H7 (cell line): ENCODE results near the gene PDGFC. TPM values are rescaled to one million over a fixed set of nuclear protein-coding genes. Genes with fewer than 3 reads are reported as not detected.

ENCODE experiments used
- DNase-seq: peaks from one replicate; pipeline ENCODE4 v3.0.0; 2012
- H3K27me3 ChIP-seq: 2 replicates; pipeline ENCODE4 v1.6.0; 2011; ENCODE audit warnings: mild to moderate bottlenecking, low read length; ENCODE audit not compliant: control insufficient read depth, insufficient read depth
- H3K36me3 ChIP-seq: replicated peaks from 2 replicates; pipeline ENCODE4 v1.5.1; 2011; ENCODE audit warnings: low read length; ENCODE audit not compliant: control insufficient read depth, insufficient read depth
- H3K4me3 ChIP-seq: 2 replicates; pipeline ENCODE4 v1.5.1; 2011; ENCODE audit warnings: low read depth, mild to moderate bottlenecking, control low read depth, low read length, moderate library complexity; ENCODE audit not compliant: insufficient read depth
- total RNA-seq: library from RNA; depleted of rRNA; stranded (reverse); fragments of >200 nt; shearing (Covaris generic); gene quantifications from 2 replicates; pipeline ENCODE4 v1.2.3, GENCODE V29; 2014

PDGFC gene
- total RNA-seq, 1 experiment from 2014 or later: 6.5 TPM

- DNase-seq: no peak
- no peaks in the 10 kb centered on the region for H3K36me3 ChIP-seq
- H3K4me3 ChIP-seq: no peak overlapping the region
- H3K27me3 ChIP-seq: no peaks in the 10 kb centered on the region
Measured at GRCh38 chr4:156795727-156796126, 175.9 kb downstream of the PDGFC start.

GRCh38 chr4:156794863-156795262, 176.7 kb downstream of the PDGFC start:
- Histone ChIP-seq H3K4me3 (no peak overlapping the region), H3K36me3 (no peaks in the 10 kb centered on the region), H3K27me3 (no peaks in the 10 kb centered on the region)
- DNase-seq: no peak

GRCh38 chr4:156792462-156793085, 179.0 kb downstream of the PDGFC start:
- DNase-seq: no peak
- Histone ChIP-seq H3K36me3 (no peaks in the 10 kb centered on the region), H3K27me3 (no peaks in the 10 kb centered on the region), H3K4me3 (no peak overlapping the region)

- no peak for DNase-seq
Measured at GRCh38 chr4:156790866-156791265, 180.7 kb downstream of the PDGFC start.

GRCh38 chr4:156788782-156789181, 182.8 kb downstream of the PDGFC start:
- no peak for DNase-seq
- H3K4me3 ChIP-seq: no peak overlapping the region
- no peaks in the 10 kb centered on the region for H3K27me3 ChIP-seq
- no peaks in the 10 kb centered on the region for H3K36me3 ChIP-seq

More at GRCh38 chr4:156790866-156791265, 180.7 kb downstream of the PDGFC start:
- no peaks in the 10 kb centered on the region for H3K36me3 ChIP-seq
- no peak overlapping the region for H3K4me3 ChIP-seq
- H3K27me3 ChIP-seq: no peaks in the 10 kb centered on the region

GRCh38 chr4:156786713-156787112, 184.9 kb downstream of the PDGFC start:
- DNase-seq: no peak
- Histone ChIP-seq H3K36me3 (no peaks in the 10 kb centered on the region), H3K27me3 (no peaks in the 10 kb centered on the region), H3K4me3 (no peak overlapping the region)

- H3K4me3 ChIP-seq: no peak overlapping the region
- DNase-seq: no peak
- H3K36me3 ChIP-seq: no peaks in the 10 kb centered on the region
- no peaks in the 10 kb centered on the region for H3K27me3 ChIP-seq
Measured at GRCh38 chr4:156784970-156785369, 186.6 kb downstream of the PDGFC start.

GRCh38 chr4:156783966-156784365, 187.6 kb downstream of the PDGFC start:
- H3K4me3 ChIP-seq: no peak overlapping the region
- no peaks in the 10 kb centered on the region for H3K27me3 ChIP-seq
- no peak for DNase-seq
- no peaks in the 10 kb centered on the region for H3K36me3 ChIP-seq

- Histone ChIP-seq H3K27me3 (no peaks in the 10 kb centered on the region), H3K36me3 (no peaks in the 10 kb centered on the region), H3K4me3 (no peak overlapping the region)
- DNase-seq: no peak
Measured at GRCh38 chr4:156782491-156782890, 189.1 kb downstream of the PDGFC start.

GRCh38 chr4:156781852-156782251, 189.7 kb downstream of the PDGFC start:
- Histone ChIP-seq H3K4me3 (no peak overlapping the region), H3K36me3 (no peaks in the 10 kb centered on the region), H3K27me3 (no peaks in the 10 kb centered on the region)
- DNase-seq: no peak

- no peak for DNase-seq
- H3K4me3 ChIP-seq: no peak overlapping the region
- H3K36me3 ChIP-seq: no peaks in the 10 kb centered on the region
- no peaks in the 10 kb centered on the region for H3K27me3 ChIP-seq
Measured at GRCh38 chr4:156779774-156780173, 191.8 kb downstream of the PDGFC start.

GRCh38 chr4:156779042-156779441, 192.6 kb downstream of the PDGFC start:
- Histone ChIP-seq H3K36me3 (no peaks in the 10 kb centered on the region), H3K4me3 (no peak overlapping the region), H3K27me3 (no peaks in the 10 kb centered on the region)
- DNase-seq: no peak

GRCh38 chr4:156778606-156779005, 193.0 kb downstream of the PDGFC start:
- Histone ChIP-seq H3K27me3 (no peaks in the 10 kb centered on the region), H3K4me3 (no peak overlapping the region), H3K36me3 (no peaks in the 10 kb centered on the region)
- DNase-seq: no peak

- DNase-seq: no peak
- Histone ChIP-seq H3K4me3 (no peak overlapping the region), H3K27me3 (no peaks in the 10 kb centered on the region), H3K36me3 (no peaks in the 10 kb centered on the region)
Measured at GRCh38 chr4:156778093-156778492, 193.5 kb downstream of the PDGFC start.

GRCh38 chr4:156775813-156776212, 195.8 kb downstream of the PDGFC start:
- no peaks in the 10 kb centered on the region for H3K27me3 ChIP-seq
- DNase-seq: no peak
- no peak overlapping the region for H3K4me3 ChIP-seq
- no peaks in the 10 kb centered on the region for H3K36me3 ChIP-seq

GRCh38 chr4:156774422-156774821, 197.2 kb downstream of the PDGFC start:
- no peaks in the 10 kb centered on the region for H3K27me3 ChIP-seq
- no peak for DNase-seq
- H3K36me3 ChIP-seq: no peaks in the 10 kb centered on the region
- no peak overlapping the region for H3K4me3 ChIP-seq
